Stimulated activated CD4-positive, alpha-beta T cell treated with anti-CD3 and anti-CD28 coated beads, Interleukin-1b, Interleukin-23, amount 100 ng/mL, for 1 hour (primary cell): ENCODE measurements around the gene CRYGB.
"Not testable (repeated sequence)": the region's sequence is repeated elsewhere in the genome, so short reads cannot be mapped to it uniquely, and the experiment has no call there.

Source experiments
- DNase-seq, 2 donors: peaks; one replicate each; pipeline ENCODE4 v3.0.0-alpha.2; 2020; ENCODE audit warnings: low read depth in 2 of 2

The CRYGB gene

GRCh38 chr2:208150094-208150493, 4.1 kb upstream of the CRYGB start:
- DNase-seq = no peak

- no peak for DNase-seq
Measured at GRCh38 chr2:208148803-208149202, 2.8 kb upstream of the CRYGB start.

- no peak for DNase-seq
Measured at GRCh38 chr2:208147759-208148158, 1.8 kb upstream of the CRYGB start.

- DNase-seq = no peak
Measured at GRCh38 chr2:208147008-208147407, 1.1 kb upstream of the CRYGB start.

GRCh38 chr2:208142925-208143799, 2.8 kb downstream of the CRYGB start:
- no peak for DNase-seq

- DNase-seq = no peak
Measured at GRCh38 chr2:208142240-208142924, 3.6 kb downstream of the CRYGB start.

- DNase-seq = no peak
Measured at GRCh38 chr2:208139447-208139846, 6.5 kb downstream of the CRYGB start.

- DNase-seq = not testable (repeated sequence)
Measured at GRCh38 chr2:208138334-208138733, 7.6 kb downstream of the CRYGB start.

- DNase-seq = no peak
Measured at GRCh38 chr2:208136716-208137094, 9.3 kb downstream of the CRYGB start.

- DNase-seq = no peak
Measured at GRCh38 chr2:208135794-208136715, 9.9 kb downstream of the CRYGB start.

GRCh38 chr2:208134928-208135586, 10.9 kb downstream of the CRYGB start:
- no peak for DNase-seq

GRCh38 chr2:208130712-208131110, 15.2 kb downstream of the CRYGB start:
- no peak for DNase-seq

GRCh38 chr2:208129744-208130711, 15.9 kb downstream of the CRYGB start, which contains the start of gene CRYGC:
Gene CRYGC (minus strand): TSS chr2:208129828. CDS start chr2:208129792, 36 bp downstream.
- DNase-seq = no peak

- no peak for DNase-seq
Measured at GRCh38 chr2:208128136-208128535, 17.8 kb downstream of the CRYGB start.

GRCh38 chr2:208127090-208127489, 18.9 kb downstream of the CRYGB start:
- no peak for DNase-seq

- no peak for DNase-seq
Measured at GRCh38 chr2:208125251-208125650, 20.7 kb downstream of the CRYGB start.

GRCh38 chr2:208124013-208124715, 21.8 kb downstream of the CRYGB start, which contains the start of gene CRYGD:
Gene CRYGD (minus strand): TSS chr2:208124524. CDS start chr2:208124473, 51 bp downstream.
- DNase-seq = not testable (repeated sequence)

- DNase-seq = no peak
Measured at GRCh38 chr2:208122248-208122647, 23.7 kb downstream of the CRYGB start.

- no peak for DNase-seq
Measured at GRCh38 chr2:208118918-208119317, 27.0 kb downstream of the CRYGB start.
